Osteocyte (in vitro differentiated cells): ENCODE results near the gene AOPEP. TPM values are rescaled to one million over a fixed set of nuclear protein-coding genes. Genes with fewer than 3 reads are reported as not detected.

ENCODE experiments used
- DNase-seq: peaks from one replicate; pipeline ENCODE4 v3.0.0; 2021; ENCODE audit warnings: mixed read lengths; ENCODE audit not compliant: unreplicated experiment; ENCODE audit errors: extremely low spot score
- H3K27ac Mint-ChIP-seq: one replicate; pipeline ENCODE4 v1.8.0; 2021; ENCODE audit warnings: mild to moderate bottlenecking, mixed read lengths; ENCODE audit not compliant: unreplicated experiment
- H3K27me3 Mint-ChIP-seq: one replicate; pipeline ENCODE4 v1.8.0; 2021; ENCODE audit warnings: mixed read lengths; ENCODE audit not compliant: unreplicated experiment
- H3K36me3 Mint-ChIP-seq: one replicate; pipeline ENCODE4 v1.8.0; 2021; ENCODE audit warnings: mixed read lengths; ENCODE audit not compliant: unreplicated experiment
- H3K4me1 Mint-ChIP-seq: one replicate; pipeline ENCODE4 v1.8.0; 2021; ENCODE audit warnings: mixed read lengths; ENCODE audit not compliant: unreplicated experiment
- H3K4me3 Mint-ChIP-seq: one replicate; pipeline ENCODE4 v1.8.0; 2021; ENCODE audit warnings: mild to moderate bottlenecking, moderate library complexity, mixed read lengths; ENCODE audit not compliant: unreplicated experiment
- H3K9me3 Mint-ChIP-seq: one replicate; pipeline ENCODE4 v1.8.0; 2021; ENCODE audit warnings: mixed read lengths; ENCODE audit not compliant: unreplicated experiment
- total RNA-seq: library from RNA; stranded (reverse); gene quantifications from 2 replicates; pipeline ENCODE4 v1.2.1, GENCODE V29; 2021
- TF ChIP-seq, protein P1 (sequence below): fragments of 200-600 bp; sonication (generic); IDR thresholded peaks from 2 replicates; pipeline ENCODE4 v1.5.0; 2021; ENCODE audit warnings: antibody characterized with exemption, mild to moderate bottlenecking, moderate library complexity

The AOPEP gene
- total RNA-seq, 1 donor from 2014 or later, result 108 TPM

DNA sequence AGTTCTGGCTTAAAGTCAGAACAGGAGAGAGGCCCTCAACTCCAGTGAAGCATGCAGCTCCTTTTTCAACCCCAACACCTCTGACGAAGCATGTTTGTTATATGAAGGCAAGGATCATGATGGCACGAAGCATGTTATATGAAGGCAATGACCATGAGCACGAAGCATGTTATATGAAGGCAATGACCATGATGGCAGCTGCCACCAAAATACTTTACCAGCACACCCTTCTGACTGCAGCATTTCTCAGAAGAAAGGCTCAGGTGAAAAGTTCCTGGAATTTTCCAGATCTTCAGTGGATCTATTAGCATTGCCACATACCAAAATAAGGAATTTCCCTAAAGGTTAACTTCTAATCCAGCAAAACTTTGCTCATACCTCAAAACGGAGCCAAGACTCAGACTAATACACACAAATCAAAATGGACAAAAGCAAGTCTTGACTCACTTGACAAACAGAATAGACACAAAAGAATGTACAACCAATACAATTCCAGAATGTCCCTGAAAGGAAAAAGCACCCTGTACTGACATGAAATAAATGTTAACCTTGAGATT lies 373.6 kb downstream of the AOPEP start:
- no peak overlapping the region for H3K4me3 Mint-ChIP-seq
- H3K27ac Mint-ChIP-seq, result peak overlapping the region; percentile 18
- TF ChIP-seq, protein P1, sequence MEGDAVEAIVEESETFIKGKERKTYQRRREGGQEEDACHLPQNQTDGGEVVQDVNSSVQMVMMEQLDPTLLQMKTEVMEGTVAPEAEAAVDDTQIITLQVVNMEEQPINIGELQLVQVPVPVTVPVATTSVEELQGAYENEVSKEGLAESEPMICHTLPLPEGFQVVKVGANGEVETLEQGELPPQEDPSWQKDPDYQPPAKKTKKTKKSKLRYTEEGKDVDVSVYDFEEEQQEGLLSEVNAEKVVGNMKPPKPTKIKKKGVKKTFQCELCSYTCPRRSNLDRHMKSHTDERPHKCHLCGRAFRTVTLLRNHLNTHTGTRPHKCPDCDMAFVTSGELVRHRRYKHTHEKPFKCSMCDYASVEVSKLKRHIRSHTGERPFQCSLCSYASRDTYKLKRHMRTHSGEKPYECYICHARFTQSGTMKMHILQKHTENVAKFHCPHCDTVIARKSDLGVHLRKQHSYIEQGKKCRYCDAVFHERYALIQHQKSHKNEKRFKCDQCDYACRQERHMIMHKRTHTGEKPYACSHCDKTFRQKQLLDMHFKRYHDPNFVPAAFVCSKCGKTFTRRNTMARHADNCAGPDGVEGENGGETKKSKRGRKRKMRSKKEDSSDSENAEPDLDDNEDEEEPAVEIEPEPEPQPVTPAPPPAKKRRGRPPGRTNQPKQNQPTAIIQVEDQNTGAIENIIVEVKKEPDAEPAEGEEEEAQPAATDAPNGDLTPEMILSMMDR, result no peak
- peaks cover 34% of the 10 kb centered on the region for H3K36me3 Mint-ChIP-seq
- no peak for DNase-seq
- H3K27me3 Mint-ChIP-seq, result no peaks in the 10 kb centered on the region
- peaks cover 35% of the 10 kb centered on the region for H3K4me1 Mint-ChIP-seq
- no peaks in the 10 kb centered on the region for H3K9me3 Mint-ChIP-seq

DNA sequence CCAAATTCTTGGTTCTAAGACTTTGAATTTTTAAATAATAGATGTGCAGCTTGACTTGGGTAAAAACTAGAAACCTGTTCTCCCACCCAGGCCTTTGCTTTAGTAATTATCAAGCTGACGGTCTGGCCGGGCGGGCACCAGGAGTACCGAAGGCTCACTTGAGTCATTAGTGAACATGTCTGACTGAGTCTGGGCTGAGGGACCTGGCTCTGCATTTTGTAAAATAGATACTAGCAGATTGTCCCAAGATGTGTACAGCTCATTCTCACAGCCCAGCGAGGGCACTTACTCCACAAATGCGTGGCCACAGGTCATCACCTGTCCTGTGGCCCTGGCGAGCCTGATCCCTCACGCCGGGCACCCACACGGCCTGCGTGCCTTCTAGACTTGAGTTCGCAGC lies 374.8 kb downstream of the AOPEP start:
- H3K27me3 Mint-ChIP-seq, result no peaks in the 10 kb centered on the region
- no peaks in the 10 kb centered on the region for H3K9me3 Mint-ChIP-seq
- H3K27ac Mint-ChIP-seq, result no peak overlapping the region
- no peak for DNase-seq
- TF ChIP-seq, protein P1, result no peak
- H3K4me3 Mint-ChIP-seq, result no peak overlapping the region
- H3K4me1 Mint-ChIP-seq, result peaks cover 23% of the 10 kb centered on the region
- H3K36me3 Mint-ChIP-seq, result peaks cover 35% of the 10 kb centered on the region

DNA sequence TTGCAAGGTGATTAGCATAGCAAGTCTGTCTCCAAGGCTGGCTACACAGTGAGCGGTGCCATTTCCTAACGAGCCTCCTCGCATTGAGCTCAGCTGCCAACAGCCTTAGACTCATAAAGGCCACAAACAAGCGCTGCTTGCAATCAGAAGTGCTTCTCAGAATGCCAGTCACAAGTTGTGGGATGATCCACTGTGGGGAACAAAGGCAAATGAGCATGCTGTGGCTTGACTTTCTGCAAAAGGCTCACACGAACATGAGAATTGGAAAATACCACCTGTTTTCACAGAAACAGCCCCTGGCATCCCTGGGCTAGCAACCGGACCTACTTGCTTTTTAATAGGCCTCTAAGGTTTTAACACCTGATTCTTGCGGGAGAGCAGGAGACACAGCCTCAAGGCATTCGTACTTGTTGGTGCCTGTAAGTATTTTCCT lies 375.5 kb downstream of the AOPEP start:
- H3K27me3 Mint-ChIP-seq, result no peaks in the 10 kb centered on the region
- TF ChIP-seq, protein P1, result no peak
- H3K36me3 Mint-ChIP-seq, result peaks cover 39% of the 10 kb centered on the region
- no peak overlapping the region for H3K4me3 Mint-ChIP-seq
- DNase-seq, result no peak
- no peaks in the 10 kb centered on the region for H3K9me3 Mint-ChIP-seq
- H3K27ac Mint-ChIP-seq, result no peak overlapping the region
- peaks cover 25% of the 10 kb centered on the region for H3K4me1 Mint-ChIP-seq

DNA sequence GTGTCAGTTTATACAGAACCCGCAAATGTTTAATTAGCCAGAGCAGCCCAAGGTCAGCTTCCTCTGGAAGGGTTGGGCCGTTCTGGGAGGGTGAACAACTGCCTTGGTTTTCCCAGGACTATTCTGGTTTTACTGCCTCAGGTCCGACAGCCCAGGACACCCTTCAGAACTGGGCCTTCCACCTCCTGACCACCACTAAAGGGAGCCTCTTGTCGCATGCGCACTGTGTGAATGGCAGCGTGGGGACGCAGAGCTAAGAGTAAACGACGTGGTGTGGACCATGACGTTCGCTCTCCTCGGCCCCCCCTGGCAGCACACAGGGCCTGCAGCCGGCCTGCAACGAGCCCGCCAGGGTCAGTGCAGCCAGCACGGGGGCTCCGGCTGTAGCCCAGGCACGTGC lies 376.1 kb downstream of the AOPEP start:
- Mint-ChIP-seq H3K27ac (no peak overlapping the region), H3K9me3 (no peaks in the 10 kb centered on the region), H3K36me3 (peaks cover 42% of the 10 kb centered on the region), H3K27me3 (no peaks in the 10 kb centered on the region), H3K4me3 (no peak overlapping the region), H3K4me1 (peaks cover 29% of the 10 kb centered on the region)
- DNase-seq, result no peak
- TF ChIP-seq, protein P1, result no peak

- Mint-ChIP-seq H3K27ac (no peak overlapping the region), H3K4me3 (no peak overlapping the region), H3K4me1 (peaks cover 25% of the 10 kb centered on the region), H3K36me3 (peaks cover 38% of the 10 kb centered on the region), H3K27me3 (no peaks in the 10 kb centered on the region), H3K9me3 (no peaks in the 10 kb centered on the region)
- TF ChIP-seq, protein P1, result no peak
- no peak for DNase-seq
Measured at GRCh38 chr9:95103281-95103771, 376.8 kb downstream of the AOPEP start.
